ENCODE data around the gene MOG. TPM values are rescaled to one million over a fixed set of nuclear protein-coding genes. Genes with fewer than 3 reads are reported as not detected.
"Not testable (repeated sequence)": the region's sequence is repeated elsewhere in the genome, so short reads cannot be mapped to it uniquely, and the experiment has no call there.

The MOG gene
- total RNA-seq, 6 experiments from 2014 or later, result not detected

- ATAC-seq (peak; percentile 26 to 42 (median 32)), DNase-seq (no peak)
- Histone ChIP-seq H3K27ac (no peak overlapping the region), H3K9me3 (no peaks in the 10 kb centered on the region), H3K4me1 (peaks cover 0 to 3% (median 0%) of the 10 kb centered on the region in 4 donors), H3K27me3 (no peaks in the 10 kb centered on the region), H3K36me3 (no peaks in the 10 kb centered on the region), H3K4me3 (no peak overlapping the region)
- 10% methylated on average over 8 of the region's 8 CpGs for WGBS (ENCODE audit: insufficient coverage, low coverage, low lambda C conversion rate, missing lambda C conversion rate)
- intact Hi-C loops (cut with DNase I), result no loop called here
- TF ChIP-seq, protein P1, sequence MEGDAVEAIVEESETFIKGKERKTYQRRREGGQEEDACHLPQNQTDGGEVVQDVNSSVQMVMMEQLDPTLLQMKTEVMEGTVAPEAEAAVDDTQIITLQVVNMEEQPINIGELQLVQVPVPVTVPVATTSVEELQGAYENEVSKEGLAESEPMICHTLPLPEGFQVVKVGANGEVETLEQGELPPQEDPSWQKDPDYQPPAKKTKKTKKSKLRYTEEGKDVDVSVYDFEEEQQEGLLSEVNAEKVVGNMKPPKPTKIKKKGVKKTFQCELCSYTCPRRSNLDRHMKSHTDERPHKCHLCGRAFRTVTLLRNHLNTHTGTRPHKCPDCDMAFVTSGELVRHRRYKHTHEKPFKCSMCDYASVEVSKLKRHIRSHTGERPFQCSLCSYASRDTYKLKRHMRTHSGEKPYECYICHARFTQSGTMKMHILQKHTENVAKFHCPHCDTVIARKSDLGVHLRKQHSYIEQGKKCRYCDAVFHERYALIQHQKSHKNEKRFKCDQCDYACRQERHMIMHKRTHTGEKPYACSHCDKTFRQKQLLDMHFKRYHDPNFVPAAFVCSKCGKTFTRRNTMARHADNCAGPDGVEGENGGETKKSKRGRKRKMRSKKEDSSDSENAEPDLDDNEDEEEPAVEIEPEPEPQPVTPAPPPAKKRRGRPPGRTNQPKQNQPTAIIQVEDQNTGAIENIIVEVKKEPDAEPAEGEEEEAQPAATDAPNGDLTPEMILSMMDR (IDR thresholded peaks at IDR 0.05), result peak; percentile 36 to 85 (median 82)
- no peak for TF ChIP-seq POLR2A (IDR thresholded peaks at IDR 0.05)
These were observed 3.3 kb upstream of the MOG start for GRCh38 chr6:29653452-29654038.

DNA sequence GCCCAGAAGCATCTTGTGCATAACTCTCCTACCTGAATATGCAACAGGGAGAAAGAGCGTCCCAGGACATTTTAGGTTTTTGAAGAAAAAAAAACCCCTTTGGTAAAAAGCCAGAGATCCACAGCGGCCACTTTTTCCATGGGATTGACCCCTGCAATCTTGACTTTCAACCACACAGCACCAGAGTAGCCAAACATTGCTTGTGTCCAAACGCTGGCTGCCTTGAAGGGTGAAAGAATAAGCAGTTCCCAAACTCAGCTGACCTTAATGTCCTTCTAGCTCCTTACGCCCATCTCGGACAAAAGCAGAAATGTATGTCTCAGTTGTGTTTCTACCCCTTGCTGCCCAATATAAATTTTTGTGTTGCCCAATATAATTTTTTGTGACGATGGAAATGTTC lies 1.2 kb upstream of the MOG start:
- H3K4me1 ChIP-seq, result no peaks in the 10 kb centered on the region
- H3K36me3 ChIP-seq, result no peaks in the 10 kb centered on the region
- WGBS (ENCODE audit: insufficient coverage, low coverage, low lambda C conversion rate, missing lambda C conversion rate), result 56% methylated on average over 6 of the region's 6 CpGs
- no peak for TF ChIP-seq POLR2A (IDR thresholded peaks at IDR 0.05)
- TF ChIP-seq, protein P1 (IDR thresholded peaks at IDR 0.05), result no peak
- ATAC-seq, result no peak
- intact Hi-C loops (cut with DNase I), result no loop called here
- DNase-seq, result no peak
- no peaks in the 10 kb centered on the region for H3K27me3 ChIP-seq
- H3K4me3 ChIP-seq, result no peak overlapping the region
- no peaks in the 10 kb centered on the region for H3K9me3 ChIP-seq
- H3K27ac ChIP-seq, result no peak overlapping the region

DNA sequence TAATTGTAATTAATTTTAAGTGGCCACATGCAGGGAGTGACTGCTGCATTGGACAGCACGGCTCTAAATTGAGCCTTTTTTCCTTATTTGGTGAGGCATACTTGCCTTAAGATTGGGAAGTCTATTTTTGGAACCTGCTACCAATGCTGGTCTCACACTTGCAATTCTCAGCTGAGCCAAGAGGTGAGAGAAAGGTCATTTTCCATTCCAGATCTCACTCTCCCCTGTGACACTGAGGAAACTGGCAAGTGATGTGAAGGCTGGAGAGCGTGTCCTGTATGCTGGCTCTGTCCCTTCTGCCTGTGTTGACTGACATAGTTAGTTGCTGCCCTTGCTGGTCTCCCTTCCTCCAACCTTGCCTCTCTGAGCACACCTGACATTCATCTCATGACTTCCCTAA lies 735 bp upstream of the MOG start:
- TF ChIP-seq POLR2A (IDR thresholded peaks at IDR 0.05), result no peak
- TF ChIP-seq, protein P1 (IDR thresholded peaks at IDR 0.05), result no peak
- no peaks in the 10 kb centered on the region for H3K27me3 ChIP-seq
- intact Hi-C loops (cut with DNase I), result no loop called here
- no peak overlapping the region for H3K27ac ChIP-seq
- ATAC-seq (no peak), DNase-seq (no peak)
- H3K4me3 ChIP-seq, result no peak overlapping the region
- WGBS (ENCODE audit: insufficient coverage, low coverage, low lambda C conversion rate, missing lambda C conversion rate), result 42% methylated on average over 2 of the region's 2 CpGs
- no peaks in the 10 kb centered on the region for H3K36me3 ChIP-seq
- H3K4me1 ChIP-seq, result no peaks in the 10 kb centered on the region
- H3K9me3 ChIP-seq, result no peaks in the 10 kb centered on the region

DNA sequence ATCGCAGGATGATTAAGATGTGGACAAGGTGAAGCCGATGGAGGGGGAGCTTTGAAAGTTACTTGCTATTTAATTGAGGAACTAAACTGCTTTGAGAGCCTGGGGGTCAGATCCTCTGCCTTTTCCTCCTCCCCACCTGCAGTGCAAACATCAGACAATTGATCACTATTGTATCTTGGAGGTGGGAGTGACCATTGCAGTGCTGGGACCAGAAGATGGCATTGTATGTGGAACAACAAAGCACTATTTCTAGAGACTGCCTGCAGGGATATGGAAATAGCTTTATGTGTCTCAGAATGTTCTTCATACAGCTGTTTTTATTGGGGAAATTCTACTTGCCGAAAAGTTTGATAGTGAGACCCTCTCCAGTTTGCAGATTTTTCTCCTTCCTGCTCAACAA lies 4.2 kb downstream of the MOG start:
- Histone ChIP-seq H3K36me3 (no peaks in the 10 kb centered on the region), H3K27me3 (no peaks in the 10 kb centered on the region), H3K4me3 (no peak overlapping the region), H3K27ac (no peak overlapping the region), H3K9me3 (no peaks in the 10 kb centered on the region), H3K4me1 (no peaks in the 10 kb centered on the region)
- WGBS (ENCODE audit: insufficient coverage, low coverage, low lambda C conversion rate, missing lambda C conversion rate), result 63% methylated on average over 3 of the region's 3 CpGs
- ATAC-seq (no peak), DNase-seq (no peak)
- TF ChIP-seq, protein P1 (IDR thresholded peaks at IDR 0.05), result no peak
- TF ChIP-seq POLR2A (IDR thresholded peaks at IDR 0.05), result no peak
- intact Hi-C loops (cut with DNase I), result no loop called here

DNA sequence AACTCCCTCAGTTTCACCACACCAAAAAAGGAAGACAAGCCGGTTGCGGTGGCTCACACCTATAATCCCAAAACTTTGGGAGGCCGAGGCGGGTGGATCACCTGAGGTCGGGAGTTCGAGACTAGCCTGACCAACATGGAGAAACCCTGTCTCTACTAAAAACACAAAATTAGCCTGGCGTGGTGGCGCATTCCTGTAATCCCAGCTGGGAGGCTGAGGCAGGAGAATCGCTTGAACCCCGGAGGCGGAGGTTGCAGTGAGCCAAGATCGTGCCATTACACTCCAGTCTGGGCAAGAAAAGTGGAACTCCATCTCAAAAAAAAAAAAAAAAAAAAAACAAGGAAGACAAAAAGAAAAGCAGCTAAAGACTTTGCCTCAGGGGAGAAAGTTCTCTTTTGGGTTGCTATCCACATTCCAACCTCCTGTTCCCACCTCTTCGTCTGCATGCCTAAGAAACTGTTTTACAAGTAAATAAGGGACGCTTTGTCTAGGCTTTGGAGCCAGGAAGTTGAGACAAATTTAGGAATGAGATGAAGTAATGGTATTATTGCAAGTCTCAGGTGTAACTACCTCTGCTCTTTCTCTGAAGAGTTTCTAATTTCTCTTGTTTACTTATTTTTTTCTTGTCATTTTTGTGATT lies 4.7 kb downstream of the MOG start:
- H3K9me3 ChIP-seq; H3K27me3 ChIP-seq; H3K4me1 ChIP-seq; H3K27ac ChIP-seq; H3K36me3 ChIP-seq; intact Hi-C loops (cut with DNase I); ATAC-seq; DNase-seq; H3K4me3 ChIP-seq: not testable (repeated sequence)
- WGBS (ENCODE audit: insufficient coverage, low coverage, low lambda C conversion rate, missing lambda C conversion rate), result 27% methylated on average over 12 of the region's 14 CpGs
